SU-DHL-6 (cell line): Measurements from ENCODE around the gene FGFR2.

Experiments used
- EZH2phosphoT487 ChIP-seq: fragments of 200-600 bp; sonication (generic), shearing (Covaris generic); conservative IDR thresholded peaks from 2 replicates; pipeline ENCODE4 v1.6.1; 2018; ENCODE audit warnings: mild to moderate bottlenecking, antibody characterized with exemption, low read length, moderate library complexity, mixed read lengths
- TF ChIP-seq, protein P1 (sequence below): fragments of 200-600 bp; sonication (generic); IDR thresholded peaks from one replicate; pipeline ENCODE4 v1.5.1; 2017; ENCODE audit warnings: antibody characterized with exemption, mild to moderate bottlenecking, low read length, moderate library complexity; ENCODE audit not compliant: insufficient read depth, poor library complexity, severe bottlenecking

GRCh38 chr10:121526801-121527221 is 71.4 kb downstream of the FGFR2 start:
- TF ChIP-seq, protein P1, sequence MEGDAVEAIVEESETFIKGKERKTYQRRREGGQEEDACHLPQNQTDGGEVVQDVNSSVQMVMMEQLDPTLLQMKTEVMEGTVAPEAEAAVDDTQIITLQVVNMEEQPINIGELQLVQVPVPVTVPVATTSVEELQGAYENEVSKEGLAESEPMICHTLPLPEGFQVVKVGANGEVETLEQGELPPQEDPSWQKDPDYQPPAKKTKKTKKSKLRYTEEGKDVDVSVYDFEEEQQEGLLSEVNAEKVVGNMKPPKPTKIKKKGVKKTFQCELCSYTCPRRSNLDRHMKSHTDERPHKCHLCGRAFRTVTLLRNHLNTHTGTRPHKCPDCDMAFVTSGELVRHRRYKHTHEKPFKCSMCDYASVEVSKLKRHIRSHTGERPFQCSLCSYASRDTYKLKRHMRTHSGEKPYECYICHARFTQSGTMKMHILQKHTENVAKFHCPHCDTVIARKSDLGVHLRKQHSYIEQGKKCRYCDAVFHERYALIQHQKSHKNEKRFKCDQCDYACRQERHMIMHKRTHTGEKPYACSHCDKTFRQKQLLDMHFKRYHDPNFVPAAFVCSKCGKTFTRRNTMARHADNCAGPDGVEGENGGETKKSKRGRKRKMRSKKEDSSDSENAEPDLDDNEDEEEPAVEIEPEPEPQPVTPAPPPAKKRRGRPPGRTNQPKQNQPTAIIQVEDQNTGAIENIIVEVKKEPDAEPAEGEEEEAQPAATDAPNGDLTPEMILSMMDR, result no peak
- TF ChIP-seq EZH2phosphoT487, result no peak
